Nephron progenitor cell (in vitro differentiated cells): ENCODE data around the gene CACNA1D.

ENCODE experiments used
- DNase-seq: peaks from one replicate; pipeline ENCODE4 v3.0.0; 2021
- H3K27ac Mint-ChIP-seq: 2 replicates; pipeline ENCODE4 v1.8.0; 2021; ENCODE audit warnings: mild to moderate bottlenecking, moderate library complexity, mixed read lengths
- H3K27me3 Mint-ChIP-seq: 2 replicates; pipeline ENCODE4 v1.8.0; 2021; ENCODE audit warnings: mild to moderate bottlenecking, low read depth, mixed read lengths; ENCODE audit not compliant: poor library complexity
- H3K36me3 Mint-ChIP-seq: 2 replicates; pipeline ENCODE4 v1.8.0; 2021; ENCODE audit warnings: low read depth, mixed read lengths
- H3K4me1 Mint-ChIP-seq: 2 replicates; pipeline ENCODE4 v1.8.0; 2021; ENCODE audit warnings: mixed read lengths
- H3K4me3 Mint-ChIP-seq: 2 replicates; pipeline ENCODE4 v1.8.0; 2021; ENCODE audit warnings: mild to moderate bottlenecking, moderate library complexity, mixed read lengths
- H3K9me3 Mint-ChIP-seq: 2 replicates; pipeline ENCODE4 v1.8.0; 2021; ENCODE audit warnings: mild to moderate bottlenecking, moderate library complexity, mixed read lengths
- TF ChIP-seq, protein P1 (sequence below): fragments of 200-600 bp; sonication (generic); IDR thresholded peaks from 2 replicates; pipeline ENCODE4 v1.5.0; 2021; ENCODE audit warnings: antibody characterized with exemption

Gene CACNA1D

DNA sequence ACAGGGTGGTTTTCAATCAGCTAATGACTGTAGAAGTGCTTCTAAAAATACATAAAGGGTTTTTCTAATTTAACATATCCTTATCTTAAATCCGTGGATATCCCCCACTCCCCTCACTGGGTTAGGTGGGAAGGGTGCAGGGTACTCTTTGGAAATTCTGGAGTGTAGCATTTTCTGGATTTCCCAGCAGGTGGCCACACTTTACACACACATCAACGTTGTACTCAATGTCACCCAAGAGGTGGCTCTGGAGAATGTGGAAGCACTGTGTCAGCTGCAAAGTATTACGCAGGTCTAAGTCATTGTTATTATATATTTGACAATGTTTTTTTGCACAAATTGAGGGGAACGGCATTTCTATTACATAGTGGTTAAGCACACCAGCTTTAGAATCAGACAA is 183.0 kb downstream of the CACNA1D start:
- Mint-ChIP-seq H3K4me3 (no peak overlapping the region), H3K27ac (no peak overlapping the region), H3K36me3 (no peaks in the 10 kb centered on the region), H3K4me1 (peaks cover 19% of the 10 kb centered on the region), H3K9me3 (no peaks in the 10 kb centered on the region), H3K27me3 (peaks cover 20% of the 10 kb centered on the region)
- TF ChIP-seq, protein P1, sequence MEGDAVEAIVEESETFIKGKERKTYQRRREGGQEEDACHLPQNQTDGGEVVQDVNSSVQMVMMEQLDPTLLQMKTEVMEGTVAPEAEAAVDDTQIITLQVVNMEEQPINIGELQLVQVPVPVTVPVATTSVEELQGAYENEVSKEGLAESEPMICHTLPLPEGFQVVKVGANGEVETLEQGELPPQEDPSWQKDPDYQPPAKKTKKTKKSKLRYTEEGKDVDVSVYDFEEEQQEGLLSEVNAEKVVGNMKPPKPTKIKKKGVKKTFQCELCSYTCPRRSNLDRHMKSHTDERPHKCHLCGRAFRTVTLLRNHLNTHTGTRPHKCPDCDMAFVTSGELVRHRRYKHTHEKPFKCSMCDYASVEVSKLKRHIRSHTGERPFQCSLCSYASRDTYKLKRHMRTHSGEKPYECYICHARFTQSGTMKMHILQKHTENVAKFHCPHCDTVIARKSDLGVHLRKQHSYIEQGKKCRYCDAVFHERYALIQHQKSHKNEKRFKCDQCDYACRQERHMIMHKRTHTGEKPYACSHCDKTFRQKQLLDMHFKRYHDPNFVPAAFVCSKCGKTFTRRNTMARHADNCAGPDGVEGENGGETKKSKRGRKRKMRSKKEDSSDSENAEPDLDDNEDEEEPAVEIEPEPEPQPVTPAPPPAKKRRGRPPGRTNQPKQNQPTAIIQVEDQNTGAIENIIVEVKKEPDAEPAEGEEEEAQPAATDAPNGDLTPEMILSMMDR, result peak; percentile 18
- no peak for DNase-seq

DNA sequence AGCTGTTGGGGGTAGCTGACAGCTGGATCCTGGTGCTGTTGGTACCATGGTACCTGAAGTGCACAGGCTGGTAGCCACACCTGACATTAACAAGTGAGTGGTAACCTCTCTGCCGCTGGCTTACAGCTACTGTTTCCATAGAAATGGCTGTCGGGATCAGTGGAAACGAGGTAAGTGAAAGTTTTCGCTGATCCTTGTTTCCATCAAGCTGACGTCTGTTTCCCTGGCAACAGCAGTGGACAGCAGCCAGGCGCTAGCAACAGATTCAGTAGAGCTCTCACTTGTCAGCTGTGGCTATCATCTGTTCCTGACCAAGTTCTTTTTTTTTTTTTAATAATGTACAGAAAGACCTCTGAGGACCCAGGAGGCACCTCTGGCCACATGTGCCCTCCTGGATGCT is 185.6 kb downstream of the CACNA1D start:
- Mint-ChIP-seq H3K9me3 (no peaks in the 10 kb centered on the region), H3K27ac (no peak overlapping the region), H3K27me3 (peaks cover 36% of the 10 kb centered on the region), H3K36me3 (no peaks in the 10 kb centered on the region), H3K4me3 (no peak overlapping the region), H3K4me1 (peaks cover 9% of the 10 kb centered on the region)
- TF ChIP-seq, protein P1, result no peak
- DNase-seq, result no peak

DNA sequence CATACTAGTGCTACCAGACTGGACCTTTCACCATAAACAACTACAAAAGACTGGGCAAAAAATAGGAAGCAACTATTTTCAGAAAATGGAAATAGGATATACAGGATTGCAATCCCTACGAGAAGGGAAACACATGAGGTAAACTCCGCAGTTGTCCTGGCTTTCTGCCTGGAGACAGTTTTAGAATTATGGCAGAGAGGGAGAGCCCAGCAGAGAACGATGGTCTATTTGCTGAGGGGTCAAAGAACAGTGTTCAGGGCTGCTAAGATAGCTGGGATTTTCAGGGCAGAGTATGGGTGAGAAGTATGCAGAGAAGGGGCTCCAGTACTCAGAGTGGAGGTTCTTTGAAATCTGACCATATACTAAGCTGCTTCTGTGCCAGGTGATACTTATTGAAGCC is 188.4 kb downstream of the CACNA1D start:
- no peak overlapping the region for H3K4me3 Mint-ChIP-seq
- H3K27ac Mint-ChIP-seq, result no peak overlapping the region
- no peaks in the 10 kb centered on the region for H3K9me3 Mint-ChIP-seq
- TF ChIP-seq, protein P1, result no peak
- no peaks in the 10 kb centered on the region for H3K4me1 Mint-ChIP-seq
- H3K27me3 Mint-ChIP-seq, result peaks cover 41% of the 10 kb centered on the region
- no peaks in the 10 kb centered on the region for H3K36me3 Mint-ChIP-seq
- DNase-seq, result no peak

DNA sequence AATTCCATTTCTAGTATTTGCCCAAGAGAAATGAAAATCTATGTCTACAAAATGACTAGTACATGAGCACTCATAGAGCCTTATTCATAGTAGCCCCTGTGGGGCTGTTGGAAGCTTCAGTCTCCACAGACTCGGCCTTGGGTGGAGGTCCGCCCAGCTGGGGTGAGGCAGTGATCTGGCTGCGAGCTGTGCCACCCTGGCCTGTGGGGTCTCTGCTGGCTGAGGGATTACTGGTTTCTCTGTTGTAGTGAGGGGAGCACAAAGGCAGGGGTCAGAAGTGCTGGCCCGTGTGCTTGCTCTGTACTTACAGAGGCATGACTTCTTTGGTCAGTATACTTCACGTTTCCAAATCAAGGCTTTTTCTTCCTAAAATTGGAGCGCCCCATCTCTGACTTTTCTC is 193.7 kb downstream of the CACNA1D start:
- TF ChIP-seq, protein P1, result no peak
- no peak for DNase-seq
- Mint-ChIP-seq H3K27me3 (peaks cover 18% of the 10 kb centered on the region), H3K4me1 (peaks cover 9% of the 10 kb centered on the region), H3K9me3 (no peaks in the 10 kb centered on the region), H3K27ac (no peak overlapping the region), H3K36me3 (no peaks in the 10 kb centered on the region), H3K4me3 (no peak overlapping the region)

DNA sequence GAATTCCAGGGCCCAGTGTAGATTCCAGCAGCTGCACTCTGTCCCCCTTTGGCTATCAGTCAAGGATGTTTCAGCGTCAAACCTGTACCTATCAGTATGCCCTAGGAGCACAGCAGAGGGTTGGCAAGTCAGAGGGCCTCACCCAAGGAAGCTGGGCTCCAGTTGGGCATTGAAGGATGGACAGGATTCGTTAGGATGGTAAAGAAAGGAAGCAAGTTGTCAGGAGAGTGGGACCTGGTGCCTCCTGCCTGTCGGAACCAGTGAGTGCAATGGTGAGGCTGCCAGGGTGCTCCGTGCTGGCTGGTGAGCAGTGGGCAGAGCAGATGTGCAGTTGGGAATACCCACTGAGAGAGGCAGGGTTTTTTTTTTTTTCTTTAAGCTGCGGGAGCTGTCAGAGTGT is 194.6 kb downstream of the CACNA1D start:
- H3K9me3 Mint-ChIP-seq, result no peaks in the 10 kb centered on the region
- H3K27ac Mint-ChIP-seq, result no peak overlapping the region
- H3K27me3 Mint-ChIP-seq, result peaks cover 12% of the 10 kb centered on the region
- TF ChIP-seq, protein P1, result no peak
- no peak for DNase-seq
- no peaks in the 10 kb centered on the region for H3K36me3 Mint-ChIP-seq
- H3K4me1 Mint-ChIP-seq, result peaks cover 11% of the 10 kb centered on the region
- no peak overlapping the region for H3K4me3 Mint-ChIP-seq

DNA sequence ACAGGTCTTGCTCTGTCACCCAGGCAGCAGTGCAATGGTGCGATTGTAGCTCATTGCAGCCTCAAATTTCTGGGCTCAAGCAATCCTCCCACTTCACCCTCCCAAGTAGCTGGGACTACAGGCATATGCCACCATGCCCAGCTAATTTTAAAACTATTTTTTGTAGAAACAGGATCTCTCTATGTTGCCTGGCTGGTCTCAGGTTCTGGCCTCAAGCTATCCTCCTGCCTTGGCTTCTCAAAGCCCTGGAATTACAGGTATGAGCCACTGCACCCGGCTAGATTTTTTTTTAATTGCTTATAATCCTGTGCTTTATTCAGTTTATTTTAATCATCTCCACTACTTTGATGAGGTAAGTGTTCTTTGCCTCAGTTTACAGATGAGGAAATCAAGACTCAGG is 195.3 kb downstream of the CACNA1D start:
- Mint-ChIP-seq H3K27me3 (peaks cover 13% of the 10 kb centered on the region), H3K4me3 (no peak overlapping the region), H3K4me1 (peaks cover 18% of the 10 kb centered on the region), H3K36me3 (no peaks in the 10 kb centered on the region), H3K9me3 (no peaks in the 10 kb centered on the region), H3K27ac (no peak overlapping the region)
- DNase-seq, result no peak
- TF ChIP-seq, protein P1, result no peak
